T-helper 1 cell treated with Interleukin-12 subunit alpha and Interleukin-12 subunit beta and Interleukin-4 antibody, amounts not matched to agents 30 μg/mL and 1 μg/mL, for 36 hours (primary cell): ENCODE data around the gene OSBPL7.

Source experiments
- H3K27ac Mint-ChIP-seq: one replicate; pipeline ENCODE4 v1.8.0; 2021; ENCODE audit warnings: mild to moderate bottlenecking, mixed read lengths
- H3K27me3 Mint-ChIP-seq: one replicate; pipeline ENCODE4 v1.8.0; 2021; ENCODE audit warnings: low read depth, mixed read lengths
- H3K36me3 Mint-ChIP-seq: one replicate; pipeline ENCODE4 v1.8.0; 2021; ENCODE audit warnings: low read depth, mixed read lengths
- H3K4me1 Mint-ChIP-seq: one replicate; pipeline ENCODE4 v1.8.0; 2021; ENCODE audit warnings: low read depth, mixed read lengths
- H3K4me3 Mint-ChIP-seq: one replicate; pipeline ENCODE4 v1.8.0; 2021; ENCODE audit warnings: mild to moderate bottlenecking, moderate library complexity, mixed read lengths
- H3K9me3 Mint-ChIP-seq: one replicate; pipeline ENCODE4 v1.8.0; 2021; ENCODE audit warnings: mixed read lengths

Gene OSBPL7, protein sequence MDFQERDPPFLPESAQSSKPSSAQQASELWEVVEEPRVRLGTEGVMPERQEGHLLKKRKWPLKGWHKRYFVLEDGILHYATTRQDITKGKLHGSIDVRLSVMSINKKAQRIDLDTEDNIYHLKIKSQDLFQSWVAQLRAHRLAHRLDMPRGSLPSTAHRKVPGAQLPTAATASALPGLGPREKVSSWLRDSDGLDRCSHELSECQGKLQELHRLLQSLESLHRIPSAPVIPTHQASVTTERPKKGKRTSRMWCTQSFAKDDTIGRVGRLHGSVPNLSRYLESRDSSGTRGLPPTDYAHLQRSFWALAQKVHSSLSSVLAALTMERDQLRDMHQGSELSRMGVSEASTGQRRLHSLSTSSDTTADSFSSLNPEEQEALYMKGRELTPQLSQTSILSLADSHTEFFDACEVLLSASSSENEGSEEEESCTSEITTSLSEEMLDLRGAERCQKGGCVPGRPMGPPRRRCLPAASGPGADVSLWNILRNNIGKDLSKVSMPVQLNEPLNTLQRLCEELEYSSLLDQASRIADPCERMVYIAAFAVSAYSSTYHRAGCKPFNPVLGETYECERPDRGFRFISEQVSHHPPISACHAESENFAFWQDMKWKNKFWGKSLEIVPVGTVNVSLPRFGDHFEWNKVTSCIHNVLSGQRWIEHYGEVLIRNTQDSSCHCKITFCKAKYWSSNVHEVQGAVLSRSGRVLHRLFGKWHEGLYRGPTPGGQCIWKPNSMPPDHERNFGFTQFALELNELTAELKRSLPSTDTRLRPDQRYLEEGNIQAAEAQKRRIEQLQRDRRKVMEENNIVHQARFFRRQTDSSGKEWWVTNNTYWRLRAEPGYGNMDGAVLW

GRCh38 chr17:47821424-47822391, at the start of gene OSBPL7:
OSBPL7 (minus strand) TSS chr17:47821794; CDS start chr17:47820278, 1,516 bp downstream.
- Mint-ChIP-seq H3K27ac (peak within 1 kb of the TSS; percentile 90), H3K9me3 (no peaks in the 10 kb centered on the region), H3K4me1 (peaks cover 18% of the 10 kb centered on the region), H3K4me3 (peak within 1 kb of the TSS; percentile 98), H3K27me3 (no peaks in the 10 kb centered on the region), H3K36me3 (peaks cover 23% of the 10 kb centered on the region)

- Mint-ChIP-seq H3K36me3 (no peaks in the 10 kb centered on the region), H3K27ac (no peak overlapping the region), H3K27me3 (peaks cover 62% of the 10 kb centered on the region), H3K4me3 (no peak overlapping the region), H3K9me3 (no peaks in the 10 kb centered on the region), H3K4me1 (no peaks in the 10 kb centered on the region)
Measured at GRCh38 chr17:47871048-47871447, 49.5 kb upstream of the OSBPL7 start.

GRCh38 chr17:47870056-47870455, 48.5 kb upstream of the OSBPL7 start:
- H3K27ac Mint-ChIP-seq: no peak overlapping the region
- H3K9me3 Mint-ChIP-seq: no peaks in the 10 kb centered on the region
- no peaks in the 10 kb centered on the region for H3K36me3 Mint-ChIP-seq
- H3K4me3 Mint-ChIP-seq: no peak overlapping the region
- peaks cover 59% of the 10 kb centered on the region for H3K27me3 Mint-ChIP-seq
- peaks cover 7% of the 10 kb centered on the region for H3K4me1 Mint-ChIP-seq

DNA sequence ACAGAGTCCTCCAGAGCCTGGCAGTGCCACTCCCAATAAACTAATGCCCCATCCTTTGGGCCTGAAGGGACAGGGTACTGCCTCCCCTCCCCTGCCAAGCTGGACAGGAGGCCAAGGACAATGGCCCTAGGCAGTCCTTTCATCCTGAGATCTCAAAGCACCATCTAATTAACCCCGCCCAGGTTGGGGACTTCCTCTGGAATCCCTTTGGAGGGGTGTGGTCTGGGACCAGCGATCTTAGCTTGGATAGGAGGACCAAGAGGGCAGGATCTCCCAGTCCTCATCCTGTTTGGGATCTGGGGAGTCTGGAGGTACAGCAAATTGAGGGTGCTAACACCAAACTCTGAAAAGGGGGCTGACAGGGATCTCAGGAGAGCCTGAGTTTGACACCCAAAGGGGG, 47.5 kb upstream of the OSBPL7 start:
- no peak overlapping the region for H3K27ac Mint-ChIP-seq

DNA sequence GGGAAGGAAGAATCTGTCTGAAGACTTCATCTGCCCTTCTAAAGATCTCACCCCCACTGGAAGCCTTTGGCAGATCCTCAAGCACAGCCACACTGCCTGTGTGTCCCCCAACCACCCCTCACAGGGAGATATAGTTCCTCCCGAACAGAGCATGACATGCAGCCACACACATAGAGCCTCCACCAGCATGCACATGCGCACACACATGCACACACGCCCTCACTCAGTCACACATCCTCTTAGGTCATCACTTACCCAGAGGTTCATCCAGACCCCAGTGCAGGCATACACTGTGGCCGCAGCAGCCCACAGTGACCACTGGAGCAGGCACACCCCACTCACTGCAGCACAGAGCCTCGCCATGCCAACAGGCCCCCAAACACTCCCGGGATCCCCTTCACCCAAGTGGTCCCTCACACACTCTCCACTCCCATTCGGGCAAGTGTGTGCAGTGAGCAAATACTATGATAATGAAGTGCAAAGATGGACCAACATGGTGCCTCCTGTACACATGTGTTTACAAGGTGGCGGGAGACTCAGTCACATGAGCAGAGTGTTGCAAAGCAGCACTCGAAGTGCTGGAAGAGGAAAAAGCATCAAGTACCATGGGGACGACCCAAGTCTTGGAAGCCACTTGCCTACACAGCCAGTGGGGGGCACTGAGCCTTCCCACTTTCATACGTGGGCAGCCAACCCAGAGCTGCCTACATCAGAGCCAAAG, 46.4 kb upstream of the OSBPL7 start:
- no peaks in the 10 kb centered on the region for H3K9me3 Mint-ChIP-seq
- H3K4me3 Mint-ChIP-seq: no peak overlapping the region
- no peak overlapping the region for H3K27ac Mint-ChIP-seq
- H3K36me3 Mint-ChIP-seq: no peaks in the 10 kb centered on the region
- H3K27me3 Mint-ChIP-seq: peaks cover 40% of the 10 kb centered on the region
- peaks cover 11% of the 10 kb centered on the region for H3K4me1 Mint-ChIP-seq

More for the DNA sequence above, 47.5 kb upstream of the OSBPL7 start:
- Mint-ChIP-seq H3K27me3 (peaks cover 51% of the 10 kb centered on the region), H3K36me3 (no peaks in the 10 kb centered on the region), H3K9me3 (no peaks in the 10 kb centered on the region), H3K4me3 (no peak overlapping the region), H3K4me1 (peaks cover 11% of the 10 kb centered on the region)

DNA sequence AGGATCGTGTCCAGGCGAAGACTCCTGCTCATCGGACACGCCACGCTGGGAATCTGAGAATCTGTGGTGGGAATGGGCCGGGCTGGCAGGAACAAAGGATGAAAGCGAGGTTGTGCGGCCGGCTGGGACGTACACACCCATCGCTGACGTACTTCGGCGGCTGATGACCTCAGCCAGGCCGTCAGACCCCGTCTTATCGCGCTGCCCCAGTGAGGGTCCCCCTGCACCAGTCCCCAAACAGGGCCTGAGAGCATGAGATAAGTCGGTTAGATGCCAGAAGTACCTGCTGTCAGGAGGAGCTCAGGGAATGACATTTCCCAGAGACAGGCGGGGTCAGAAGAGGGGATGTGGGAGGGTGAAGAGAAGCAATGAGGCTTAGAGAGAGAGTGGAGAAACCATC, 45.3 kb upstream of the OSBPL7 start:
- peaks cover 33% of the 10 kb centered on the region for H3K27me3 Mint-ChIP-seq
- no peak overlapping the region for H3K27ac Mint-ChIP-seq
- no peaks in the 10 kb centered on the region for H3K9me3 Mint-ChIP-seq
- no peaks in the 10 kb centered on the region for H3K36me3 Mint-ChIP-seq
- peaks cover 11% of the 10 kb centered on the region for H3K4me1 Mint-ChIP-seq
- no peak overlapping the region for H3K4me3 Mint-ChIP-seq

DNA sequence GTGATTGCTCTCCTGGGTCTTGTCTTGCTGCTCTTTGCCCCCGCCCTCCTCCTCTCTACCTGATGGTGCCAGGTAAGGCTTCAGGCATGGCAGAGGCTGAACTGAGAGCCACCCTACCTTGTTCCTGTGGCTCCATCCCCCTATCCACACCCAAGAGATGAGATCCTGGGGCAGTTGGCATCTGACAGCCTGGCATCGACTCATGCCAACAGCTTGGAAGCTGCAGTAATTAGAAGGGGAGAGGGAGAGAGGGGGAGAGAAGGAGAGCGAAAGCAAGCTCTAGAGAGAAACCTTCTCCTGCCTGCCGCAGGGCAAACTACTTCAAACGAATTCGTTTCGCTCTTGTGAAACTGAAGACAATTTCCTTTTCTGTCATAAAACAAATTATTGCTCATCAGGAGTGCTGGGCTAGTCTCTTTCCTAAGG, 43.2 kb upstream of the OSBPL7 start:
- H3K27ac Mint-ChIP-seq: peak overlapping the region; percentile 11
- H3K4me1 Mint-ChIP-seq: peaks cover 11% of the 10 kb centered on the region
- no peaks in the 10 kb centered on the region for H3K36me3 Mint-ChIP-seq
- H3K9me3 Mint-ChIP-seq: no peaks in the 10 kb centered on the region
- H3K4me3 Mint-ChIP-seq: no peak overlapping the region
- H3K27me3 Mint-ChIP-seq: peaks cover 19% of the 10 kb centered on the region

DNA sequence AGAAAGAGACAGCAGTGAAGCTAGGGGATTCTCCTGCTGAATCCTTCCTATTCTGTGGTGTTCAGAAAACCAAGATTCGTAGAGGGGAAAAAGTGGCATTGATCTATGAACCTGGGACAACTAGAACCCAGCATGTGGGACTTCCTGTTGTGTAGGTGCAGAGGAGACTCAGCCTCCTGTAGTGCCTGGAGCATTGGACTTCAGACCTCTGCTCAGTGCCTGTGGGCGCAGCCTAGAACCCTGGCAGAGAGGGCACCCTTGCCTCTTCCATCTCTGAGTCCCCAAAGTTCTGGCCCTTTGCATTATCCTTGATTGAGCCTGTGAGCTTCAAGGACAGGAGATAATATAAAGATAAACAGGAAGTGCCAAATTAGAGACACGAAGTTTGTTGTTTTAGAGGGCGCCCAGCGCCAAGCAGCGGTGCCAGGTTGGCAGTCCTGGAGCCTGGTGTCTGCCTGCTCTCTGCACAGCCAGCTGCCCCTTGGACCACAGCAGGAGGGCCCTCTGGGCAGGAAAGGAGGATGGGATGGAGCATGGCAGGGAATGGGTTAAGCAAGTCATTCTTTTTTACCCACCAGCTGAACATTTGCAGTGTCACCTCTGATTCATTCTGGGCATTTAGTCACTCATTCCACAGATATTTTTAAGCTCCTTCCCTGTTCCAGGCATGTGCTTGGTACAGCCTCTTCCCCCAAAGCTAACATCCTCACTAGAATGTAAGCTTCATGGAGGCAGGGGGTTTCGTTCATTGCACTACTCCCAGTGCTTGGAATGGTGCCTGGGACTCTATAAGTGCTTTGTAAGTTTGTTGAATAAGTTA, 41.2 kb upstream of the OSBPL7 start:
- no peaks in the 10 kb centered on the region for H3K9me3 Mint-ChIP-seq
- H3K36me3 Mint-ChIP-seq: no peaks in the 10 kb centered on the region
- peaks cover 11% of the 10 kb centered on the region for H3K4me1 Mint-ChIP-seq
- H3K4me3 Mint-ChIP-seq: no peak overlapping the region
- peaks cover 25% of the 10 kb centered on the region for H3K27me3 Mint-ChIP-seq
- no peak overlapping the region for H3K27ac Mint-ChIP-seq

- Mint-ChIP-seq H3K4me1 (peaks cover 7% of the 10 kb centered on the region), H3K9me3 (no peaks in the 10 kb centered on the region), H3K36me3 (no peaks in the 10 kb centered on the region), H3K27ac (no peak overlapping the region), H3K4me3 (no peak overlapping the region), H3K27me3 (peaks cover 44% of the 10 kb centered on the region)
Measured at GRCh38 chr17:47860386-47860785, 38.8 kb upstream of the OSBPL7 start.

DNA sequence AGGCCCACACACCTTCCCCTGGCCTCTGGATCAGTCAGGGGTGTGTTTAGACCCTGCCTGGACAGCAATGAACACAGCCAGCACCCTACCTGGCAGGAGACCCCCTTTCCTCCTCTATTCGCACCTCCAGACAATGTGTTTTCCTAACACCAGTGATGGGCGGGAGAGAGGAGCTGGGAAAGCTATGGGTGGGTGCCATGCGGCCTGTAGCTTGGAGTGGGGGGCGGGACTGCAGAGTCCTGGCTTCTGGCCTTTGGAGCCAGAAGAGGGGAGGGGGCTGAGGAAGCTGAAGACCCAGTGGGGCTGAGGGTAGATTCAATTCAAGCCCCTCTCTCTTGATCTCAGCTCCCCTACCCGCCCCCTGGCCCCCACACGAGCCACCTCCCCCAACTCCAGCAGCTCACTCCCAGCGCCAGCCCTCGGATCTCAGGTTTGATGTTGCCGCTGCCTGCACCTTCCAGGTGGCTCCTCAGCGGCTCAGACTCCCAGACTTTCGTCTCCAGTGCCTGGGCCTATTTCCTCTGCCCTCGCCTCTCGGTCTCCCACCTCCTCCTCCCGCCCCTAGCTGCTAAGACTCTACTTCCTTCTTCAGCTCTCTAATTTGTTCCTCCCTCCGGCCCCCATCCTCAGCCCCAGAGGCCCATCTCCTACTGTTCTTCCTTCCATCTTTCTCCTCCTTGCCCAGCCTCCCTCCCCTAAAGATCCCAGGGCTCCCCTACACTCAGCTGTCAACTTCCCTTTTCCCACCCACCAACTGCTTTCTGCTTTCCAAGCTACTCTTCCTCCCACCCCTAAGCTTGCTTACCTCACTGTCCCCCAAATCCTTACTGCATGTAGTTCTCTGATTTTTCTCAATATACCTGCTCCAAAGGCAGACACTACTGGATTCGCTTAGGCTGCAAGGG, 36.2 kb upstream of the OSBPL7 start:
- Mint-ChIP-seq H3K9me3 (no peaks in the 10 kb centered on the region), H3K27ac (no peak overlapping the region), H3K4me1 (peaks cover 12% of the 10 kb centered on the region), H3K27me3 (peaks cover 65% of the 10 kb centered on the region), H3K4me3 (no peak overlapping the region), H3K36me3 (no peaks in the 10 kb centered on the region)

GRCh38 chr17:47856830-47857229, 35.2 kb upstream of the OSBPL7 start:
- no peaks in the 10 kb centered on the region for H3K9me3 Mint-ChIP-seq
- no peaks in the 10 kb centered on the region for H3K36me3 Mint-ChIP-seq
- peaks cover 20% of the 10 kb centered on the region for H3K4me1 Mint-ChIP-seq
- peaks cover 74% of the 10 kb centered on the region for H3K27me3 Mint-ChIP-seq
- no peak overlapping the region for H3K27ac Mint-ChIP-seq
- H3K4me3 Mint-ChIP-seq: no peak overlapping the region

- Mint-ChIP-seq H3K27me3 (peaks cover 78% of the 10 kb centered on the region), H3K36me3 (no peaks in the 10 kb centered on the region), H3K27ac (no peak overlapping the region), H3K4me1 (peaks cover 21% of the 10 kb centered on the region), H3K9me3 (no peaks in the 10 kb centered on the region), H3K4me3 (no peak overlapping the region)
Measured at GRCh38 chr17:47855737-47856136, 34.1 kb upstream of the OSBPL7 start.
